Germinal center (tissue), 1 donor: Measurements from ENCODE around the gene GGA1.
"Not testable (repeated sequence)": the region's sequence is repeated elsewhere in the genome, so short reads cannot be mapped to it uniquely, and the experiment has no call there.

Experiments
- DNase-seq: peaks from one replicate; pipeline ENCODE4 v3.0.0; 2012; ENCODE audit warnings: mixed read lengths, low spot score

GGA1 gene

GRCh38 chr22:37609240-37610152 lies 862 bp downstream of the GGA1 start:
- DNase-seq = peak; percentile 62

- DNase-seq = not testable (repeated sequence)
Observed at GRCh38 chr22:37610153-37610475, 1.5 kb downstream of the GGA1 start.

GRCh38 chr22:37610480-37611129 lies 2.0 kb downstream of the GGA1 start:
- DNase-seq = peak; percentile 2

- DNase-seq = peak; percentile 0
Observed at GRCh38 chr22:37611207-37611606, 2.6 kb downstream of the GGA1 start.

- DNase-seq = no peak
Observed at GRCh38 chr22:37616201-37617083, 7.8 kb downstream of the GGA1 start.

- no peak for DNase-seq
Observed at GRCh38 chr22:37617431-37617830, 8.8 kb downstream of the GGA1 start.

- peak; percentile 61 for DNase-seq
Observed at GRCh38 chr22:37618072-37618656, 9.5 kb downstream of the GGA1 start.

GRCh38 chr22:37618674-37619073 lies 10.0 kb downstream of the GGA1 start:
- DNase-seq = no peak

- no peak for DNase-seq
Observed at GRCh38 chr22:37619991-37620390, 11.4 kb downstream of the GGA1 start.

GRCh38 chr22:37621352-37621860 lies 12.8 kb downstream of the GGA1 start:
- no peak for DNase-seq

- peak; percentile 80 for DNase-seq
Observed at GRCh38 chr22:37623075-37624016, 14.7 kb downstream of the GGA1 start.

GRCh38 chr22:37624017-37624365 lies 15.4 kb downstream of the GGA1 start:
- DNase-seq = no peak

- DNase-seq = no peak
Observed at GRCh38 chr22:37624876-37625275, 16.2 kb downstream of the GGA1 start.

- DNase-seq = no peak
Observed at GRCh38 chr22:37625737-37626136, 17.1 kb downstream of the GGA1 start.

GRCh38 chr22:37626144-37626543 lies 17.5 kb downstream of the GGA1 start:
- DNase-seq = no peak

- no peak for DNase-seq
Observed at GRCh38 chr22:37626556-37627075, 18.0 kb downstream of the GGA1 start.

GRCh38 chr22:37627121-37627520 lies 18.5 kb downstream of the GGA1 start:
- DNase-seq = no peak

GRCh38 chr22:37627545-37627944 lies 18.9 kb downstream of the GGA1 start:
- DNase-seq = peak; percentile 73

GRCh38 chr22:37628830-37629229 lies 20.2 kb downstream of the GGA1 start:
- DNase-seq = no peak

- DNase-seq = no peak
Observed at GRCh38 chr22:37629928-37630327, 21.3 kb downstream of the GGA1 start.
